Keratinocyte (primary cell): Measurements from ENCODE around the gene FXYD1.

Experiments used
- EZH2 ChIP-seq: IDR thresholded peaks from one replicate; pipeline ENCODE4 v1.6.1; 2012; ENCODE audit warnings: inconsistent platforms, mild to moderate bottlenecking, low read length, moderate library complexity
- TF ChIP-seq, protein P1 (sequence below), 3 experiments: IDR thresholded peaks in 1 of 3; conservative IDR thresholded peaks in 1 of 3; optimal IDR thresholded peaks in 1 of 3; 2 replicates in 2 of 3; 3 replicates in 1 of 3; pipeline versions ENCODE3 to v1.5.1; 2011; ENCODE audit warnings: low read length in 3 of 3, mild to moderate bottlenecking in 3 of 3, moderate library complexity in 2 of 3, control low read depth in 1 of 3, inconsistent platforms in 1 of 3; ENCODE audit not compliant: insufficient read depth in 2 of 3; ENCODE audit errors: extremely low read depth in 1 of 3

- TF ChIP-seq, protein P1, sequence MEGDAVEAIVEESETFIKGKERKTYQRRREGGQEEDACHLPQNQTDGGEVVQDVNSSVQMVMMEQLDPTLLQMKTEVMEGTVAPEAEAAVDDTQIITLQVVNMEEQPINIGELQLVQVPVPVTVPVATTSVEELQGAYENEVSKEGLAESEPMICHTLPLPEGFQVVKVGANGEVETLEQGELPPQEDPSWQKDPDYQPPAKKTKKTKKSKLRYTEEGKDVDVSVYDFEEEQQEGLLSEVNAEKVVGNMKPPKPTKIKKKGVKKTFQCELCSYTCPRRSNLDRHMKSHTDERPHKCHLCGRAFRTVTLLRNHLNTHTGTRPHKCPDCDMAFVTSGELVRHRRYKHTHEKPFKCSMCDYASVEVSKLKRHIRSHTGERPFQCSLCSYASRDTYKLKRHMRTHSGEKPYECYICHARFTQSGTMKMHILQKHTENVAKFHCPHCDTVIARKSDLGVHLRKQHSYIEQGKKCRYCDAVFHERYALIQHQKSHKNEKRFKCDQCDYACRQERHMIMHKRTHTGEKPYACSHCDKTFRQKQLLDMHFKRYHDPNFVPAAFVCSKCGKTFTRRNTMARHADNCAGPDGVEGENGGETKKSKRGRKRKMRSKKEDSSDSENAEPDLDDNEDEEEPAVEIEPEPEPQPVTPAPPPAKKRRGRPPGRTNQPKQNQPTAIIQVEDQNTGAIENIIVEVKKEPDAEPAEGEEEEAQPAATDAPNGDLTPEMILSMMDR (optimal IDR thresholded peaks at IDR 0.05 in 1 of 3, IDR thresholded peaks at IDR 0.05 in 1 of 3, conservative IDR thresholded peaks at IDR 0.05 in 1 of 3; ENCODE audit: extremely low read depth in 1 of 3, insufficient read depth in 2 of 3, low read length in 3 of 3) = no peak
- no peak for TF ChIP-seq EZH2
Measured at GRCh38 chr19:35122687-35123551, 15.7 kb upstream of the FXYD1 start.
